HepG2 (cell line): ENCODE measurements around the gene L2HGDH. TPM values are rescaled to one million over a fixed set of nuclear protein-coding genes. Genes with fewer than 3 reads are reported as not detected.

Experiments used
- ATAC-seq: fragments of 200-7000 bp; cut with Tn5 transposase; 3 replicates; pipeline ENCODE4 v1.9.1; 2020; ENCODE audit warnings: mild to moderate bottlenecking, moderate library complexity
- BruUV-seq: library from RNA; stranded (reverse); fragments of 400-500 nt; replicated peaks from 2 replicates; lab custom pipeline; 2021; lab: Mats Ljungman, UMichigan
- CTCF ChIA-PET: fragments of 300-600 bp; formaldehyde crosslinking; extraction: SDS; loops from one replicate; lab custom pipeline; 2021; ENCODE audit warnings: low total read pairs, inconsistent platforms, low intra/inter-chr PET ratio; lab: Yijun Ruan, JAX
- POLR2A ChIA-PET: fragments of 350-600 bp; sonication (Branson Sonifier 250); formaldehyde crosslinking; loops from one replicate; lab custom pipeline; 2020; ENCODE audit warnings: antibody characterized with exemption, inconsistent platforms; lab: Yijun Ruan, JAX
- DNase-seq: peaks from one replicate; pipeline ENCODE4 v3.0.0-alpha.2; 2015; ENCODE audit warnings: low spot score
- FAIRE-seq: peaks from 3 replicates; lab custom pipeline; 2011; peaks lifted over from hg19 to GRCh38; lab: Jason Lieb, UNC
- H2AFZ ChIP-seq: one replicate; pipeline ENCODE4 v1.6.1; 2011; ENCODE audit warnings: low read length, inconsistent platforms
- H3K27ac ChIP-seq: fragments of 300-600 bp; 3 replicates; pipeline ENCODE4 v1.8.0; 2011; ENCODE audit warnings: mixed run types, mild to moderate bottlenecking, mixed read lengths, low read length, inconsistent platforms; ENCODE audit not compliant: insufficient read depth; ENCODE audit errors: extremely low read length
- H3K27me3 ChIP-seq, 2 experiments: fragments of 200-600 bp in 1 of 2; 2 replicates in 1 of 2; 3 replicates in 1 of 2; pipeline versions ENCODE4 v1.6.0 to v1.8.0; 2011; ENCODE audit warnings: low read length in 2 of 2, mild to moderate bottlenecking in 2 of 2, moderate library complexity in 2 of 2, inconsistent platforms in 1 of 2; ENCODE audit not compliant: insufficient read depth in 2 of 2, control insufficient read depth in 1 of 2
- H3K36me3 ChIP-seq, 2 experiments: fragments of 200-600 bp in 1 of 2; replicated peaks in 1 of 2; 2 replicates in 1 of 2; 3 replicates in 1 of 2; pipeline versions ENCODE4 v1.5.1 to v1.8.0; 2011; ENCODE audit warnings: low read length in 2 of 2, inconsistent platforms in 1 of 2; ENCODE audit not compliant: insufficient read depth in 2 of 2, control insufficient read depth in 1 of 2
- H3K4me1 ChIP-seq: 2 replicates; pipeline ENCODE4 v1.5.1; 2012; ENCODE audit warnings: low read length, inconsistent platforms; ENCODE audit not compliant: insufficient read depth
- H3K4me2 ChIP-seq: 2 replicates; pipeline ENCODE4 v1.6.0; 2011; ENCODE audit warnings: low read depth, low read length, inconsistent platforms
- H3K4me3 ChIP-seq, 3 experiments: fragments of 200-600 bp in 1 of 3; sonication (generic), shearing (Covaris generic) in 1 of 3; replicated peaks in 1 of 3; 2 replicates each; pipeline ENCODE4 v1.5.1; 2011 to 2016; ENCODE audit warnings: low read length in 3 of 3, inconsistent platforms in 2 of 3, low read depth in 2 of 3, mild to moderate bottlenecking in 2 of 3, control low read depth in 1 of 3, mixed read lengths in 1 of 3; ENCODE audit not compliant: insufficient read depth in 1 of 3
- H3K79me2 ChIP-seq: one replicate; pipeline ENCODE4 v1.6.1; 2011; ENCODE audit warnings: low read length, inconsistent platforms; ENCODE audit not compliant: insufficient read depth
- H3K9ac ChIP-seq: 2 replicates; pipeline ENCODE4 v1.6.0; 2011; ENCODE audit warnings: mild to moderate bottlenecking, low read depth, low read length, inconsistent platforms; ENCODE audit not compliant: insufficient read depth
- H3K9me3 ChIP-seq: 2 replicates; pipeline ENCODE4 v1.5.1; 2012; ENCODE audit warnings: mild to moderate bottlenecking, low read length
- H4K20me1 ChIP-seq: 2 replicates; pipeline ENCODE4 v1.6.0; 2011; ENCODE audit warnings: inconsistent platforms, mild to moderate bottlenecking, low read length, moderate library complexity; ENCODE audit not compliant: insufficient read depth
- ARNT ChIP-seq: fragments of 450-650 bp; IDR thresholded peaks from 2 replicates; pipeline ENCODE4 v1.6.1; 2017
- MED8 ChIP-seq: sonication (generic); formaldehyde crosslinking; IDR thresholded peaks from 2 replicates; pipeline ENCODE4 v1.8.1; 2023; ENCODE audit warnings: mild to moderate bottlenecking, missing genetic modification reagents; ENCODE audit not compliant: insufficient replicate concordance
- PBX2 ChIP-seq: IDR thresholded peaks from 2 replicates; pipeline ENCODE4 v1.6.1; 2016; ENCODE audit warnings: control low read depth
- RBAK ChIP-seq: sonication (generic); formaldehyde crosslinking; IDR thresholded peaks from 2 replicates; pipeline ENCODE4 v1.5.1; 2020; ENCODE audit warnings: mild to moderate bottlenecking, missing genetic modification reagents
- TAF1 ChIP-seq: sonication (generic); formaldehyde crosslinking; IDR thresholded peaks from 2 replicates; pipeline ENCODE4 v1.4.0; 2020; ENCODE audit warnings: missing genetic modification reagents
- THAP11 ChIP-seq: IDR thresholded peaks from 2 replicates; pipeline ENCODE4 v1.6.1; 2016; ENCODE audit warnings: missing biosample characterization, missing genetic modification reagents
- TRAFD1 ChIP-seq: sonication (generic); formaldehyde crosslinking; IDR thresholded peaks from 2 replicates; pipeline ENCODE4 v1.5.1; 2020; ENCODE audit warnings: missing genetic modification reagents, mild to moderate bottlenecking, borderline replicate concordance
- WGBS: methylation state at CpG from one replicate; pipeline ENCODE4 v1.1.6; 2017; ENCODE audit warnings: low lambda C conversion rate; 5-methylcytosine and 5-hydroxymethylcytosine counted together
- in situ Hi-C: cut with HindIII; loops from 2 replicates; pipeline ENCODE4 v1.10.0; 2017; ENCODE audit warnings: low pct_unique_long_range_greater_than_20kb; ENCODE audit not compliant: extremely low pct_ligation_motif_present
- intact Hi-C: fragments of 100-400 bp; cut with micrococcal nuclease; formaldehyde crosslinking; loops from one replicate; pipeline ENCODE4 v1.10.0; 2022; ENCODE audit not compliant: unreplicated experiment
- polyA plus RNA-seq, 8 experiments: library from polyadenylated mRNA; depleted of rRNA in 3 of 8; stranded (reverse) in 7 of 8; unstranded in 1 of 8; fragments of >200 nt; fragmentation: Illumina TruSeq in 4 of 8; extraction: Trizol in 4 of 8; gene quantifications; 2 replicates each; pipeline versions ENCODE4 v1.2.1 to v1.2.3, GENCODE V29; 2011 to 2016; ENCODE audit warnings: low read depth in 4 of 8, missing spikeins in 1 of 8, mixed read lengths in 1 of 8; ENCODE audit not compliant: insufficient read depth in 1 of 8
- total RNA-seq, 5 experiments: library from RNA; depleted of rRNA; stranded (reverse); fragments of >200 nt; fragmentation: Illumina TruSeq; extraction: Trizol; gene quantifications; 2 replicates each; pipeline ENCODE4 v1.2.3, GENCODE V29; 2016; ENCODE audit warnings: low read depth in 1 of 5
- TF ChIP-seq, protein P1 (sequence below): fragments of 450-650 bp; IDR thresholded peaks from 2 replicates; pipeline ENCODE4 v1.6.1; 2016

L2HGDH gene
- total and polyA plus RNA-seq, 2 of the 13 experiments (the other 11 are each of a cell fraction or from before 2014, with no cell fraction given) = 3.3 to 5.0 TPM

- TF ChIP-seq PBX2 (no peak), TAF1 (no peak), ARNT (no peak), TRAFD1 (CRISPR knock-in tag) (no peak), THAP11 (CRISPR knock-in tag) (no peak)
- TF ChIP-seq, all 625 proteins: peak for 0
Measured at GRCh38 chr14:50360093-50360492, 48.1 kb upstream of the L2HGDH start (continued).

GRCh38 chr14:50359631-50360030, 47.6 kb upstream of the L2HGDH start:
- no peak overlapping the region for H3K27ac ChIP-seq
- ChIA-PET POLR2A (no interaction called here), CTCF (no interaction called here)
- WGBS = 91% methylated on average over 5 of the region's 5 CpGs
- H3K4me1 ChIP-seq = peaks cover 16% of the 10 kb centered on the region
- no peak overlapping the region for H2AFZ ChIP-seq
- no peak overlapping the region for H3K4me3 ChIP-seq
- TF ChIP-seq MED8 (no peak), RBAK (CRISPR knock-in tag) (no peak)
- TF ChIP-seq, protein P1, sequence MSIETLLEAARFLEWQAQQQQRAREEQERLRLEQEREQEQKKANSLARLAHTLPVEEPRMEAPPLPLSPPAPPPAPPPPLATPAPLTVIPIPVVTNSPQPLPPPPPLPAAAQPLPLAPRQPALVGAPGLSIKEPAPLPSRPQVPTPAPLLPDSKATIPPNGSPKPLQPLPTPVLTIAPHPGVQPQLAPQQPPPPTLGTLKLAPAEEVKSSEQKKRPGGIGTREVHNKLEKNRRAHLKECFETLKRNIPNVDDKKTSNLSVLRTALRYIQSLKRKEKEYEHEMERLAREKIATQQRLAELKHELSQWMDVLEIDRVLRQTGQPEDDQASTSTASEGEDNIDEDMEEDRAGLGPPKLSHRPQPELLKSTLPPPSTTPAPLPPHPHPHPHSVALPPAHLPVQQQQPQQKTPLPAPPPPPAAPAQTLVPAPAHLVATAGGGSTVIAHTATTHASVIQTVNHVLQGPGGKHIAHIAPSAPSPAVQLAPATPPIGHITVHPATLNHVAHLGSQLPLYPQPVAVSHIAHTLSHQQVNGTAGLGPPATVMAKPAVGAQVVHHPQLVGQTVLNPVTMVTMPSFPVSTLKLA = no peak
- no peaks in the 10 kb centered on the region for H3K79me2 ChIP-seq
- no peak overlapping the region for H3K9ac ChIP-seq
- BruUV-seq = no TSS peak
- no peak for DNase-seq
- no peak for ATAC-seq
- in situ Hi-C loops (no loop called here), intact Hi-C loops (no loop called here)
- no peaks in the 10 kb centered on the region for H3K27me3 ChIP-seq
- no peak overlapping the region for H3K4me2 ChIP-seq
- H3K36me3 ChIP-seq = no peaks in the 10 kb centered on the region
- FAIRE-seq = no peak
- no peaks in the 10 kb centered on the region for H3K9me3 ChIP-seq
- H4K20me1 ChIP-seq = no peaks in the 10 kb centered on the region
